Astrocyte (in vitro differentiated cells and primary cell): ENCODE measurements around the gene ELP4. TPM values are rescaled to one million over a fixed set of nuclear protein-coding genes. Genes with fewer than 3 reads are reported as not detected.
A peak's percentile ranks its signal among the peaks of the same experiment; 100 is the strongest.

ENCODE experiments used
- DNase-seq: peaks from one replicate; pipeline ENCODE4 v3.0.0-alpha.2; 2010; ENCODE audit warnings: low read depth
- FAIRE-seq: peaks from 2 replicates; lab custom pipeline; 2011; peaks lifted over from hg19 to GRCh38; lab: Jason Lieb, UNC
- H2AFZ ChIP-seq: 2 replicates; pipeline ENCODE4 v1.6.0; 2012; ENCODE audit warnings: low read depth, low read length, inconsistent platforms
- H3K27ac ChIP-seq: 2 replicates; pipeline ENCODE4 v1.5.1; 2011; ENCODE audit warnings: low read depth, low read length, inconsistent platforms
- H3K27me3 ChIP-seq: 2 replicates; pipeline ENCODE4 v1.6.0; 2011; ENCODE audit warnings: low read length, inconsistent platforms; ENCODE audit not compliant: insufficient read depth
- H3K36me3 ChIP-seq: 2 replicates; pipeline ENCODE4 v1.5.1; 2011; ENCODE audit warnings: low read length, inconsistent platforms; ENCODE audit not compliant: insufficient read depth
- H3K4me1 ChIP-seq: 2 replicates; pipeline ENCODE4 v1.5.1; 2011; ENCODE audit warnings: low read length, inconsistent platforms; ENCODE audit not compliant: insufficient read depth
- H3K4me2 ChIP-seq: 2 replicates; pipeline ENCODE4 v1.6.0; 2012; ENCODE audit warnings: low read length, inconsistent platforms
- H3K4me3 ChIP-seq: 2 replicates; pipeline ENCODE4 v1.5.1; 2011; ENCODE audit warnings: low read depth, mild to moderate bottlenecking, low read length, inconsistent platforms; ENCODE audit not compliant: insufficient read depth
- H3K79me2 ChIP-seq: 2 replicates; pipeline ENCODE4 v1.6.0; 2012; ENCODE audit warnings: mild to moderate bottlenecking, low read length, inconsistent platforms; ENCODE audit not compliant: insufficient read depth
- H3K9ac ChIP-seq: 2 replicates; pipeline ENCODE4 v1.6.0; 2012; ENCODE audit warnings: mild to moderate bottlenecking, low read length, inconsistent platforms
- H3K9me3 ChIP-seq: 2 replicates; pipeline ENCODE4 v1.5.1; 2012; ENCODE audit warnings: low read depth, mild to moderate bottlenecking, low read length, inconsistent platforms; ENCODE audit not compliant: insufficient read depth
- H4K20me1 ChIP-seq: 2 replicates; pipeline ENCODE4 v1.6.0; 2012; ENCODE audit warnings: low read length, inconsistent platforms; ENCODE audit not compliant: insufficient read depth
- H3K27ac Mint-ChIP-seq: one replicate; pipeline ENCODE4 v1.8.0; 2021; ENCODE audit warnings: mild to moderate bottlenecking, mixed read lengths; ENCODE audit not compliant: unreplicated experiment
- H3K27me3 Mint-ChIP-seq: one replicate; pipeline ENCODE4 v1.8.0; 2021; ENCODE audit warnings: low read depth, mixed read lengths; ENCODE audit not compliant: unreplicated experiment
- H3K36me3 Mint-ChIP-seq: one replicate; pipeline ENCODE4 v1.8.0; 2021; ENCODE audit warnings: low read depth, mixed read lengths; ENCODE audit not compliant: unreplicated experiment
- H3K4me1 Mint-ChIP-seq: one replicate; pipeline ENCODE4 v1.8.0; 2021; ENCODE audit warnings: low read depth, mixed read lengths; ENCODE audit not compliant: unreplicated experiment
- H3K4me3 Mint-ChIP-seq: one replicate; pipeline ENCODE4 v1.8.0; 2021; ENCODE audit warnings: mild to moderate bottlenecking, moderate library complexity, mixed read lengths; ENCODE audit not compliant: unreplicated experiment
- H3K9me3 Mint-ChIP-seq: one replicate; pipeline ENCODE4 v1.8.0; 2021; ENCODE audit warnings: mild to moderate bottlenecking, mixed read lengths; ENCODE audit not compliant: unreplicated experiment
- CTCF ChIP-seq: IDR thresholded peaks from 2 replicates; pipeline ENCODE4 v1.5.1; 2011; ENCODE audit warnings: low read depth, mild to moderate bottlenecking, inconsistent platforms, low read length, moderate library complexity; ENCODE audit not compliant: insufficient read depth
- EZH2 ChIP-seq: IDR thresholded peaks from 2 replicates; pipeline ENCODE4 v1.6.1; 2012; ENCODE audit warnings: mild to moderate bottlenecking, low read length, inconsistent platforms; ENCODE audit not compliant: insufficient read depth
- total RNA-seq: library from RNA; stranded (reverse); gene quantifications from 2 replicates; pipeline ENCODE4 v1.2.1, GENCODE V29; 2021

ELP4 gene
- total RNA-seq, 1 donor from 2014 or later: 12.9 TPM

GRCh38 chr11:31805629-31806185 lies 296.1 kb downstream of the ELP4 start:
- Mint-ChIP-seq H3K36me3 (peaks cover 13% of the 10 kb centered on the region), H3K9me3 (peaks cover 42% of the 10 kb centered on the region), H3K4me3 (no peak overlapping the region), H3K27me3 (peaks cover 82% of the 10 kb centered on the region), H3K27ac (no peak overlapping the region), H3K4me1 (no peaks in the 10 kb centered on the region)
- H3K79me2 ChIP-seq: peaks cover 98% of the 10 kb centered on the region
- peaks cover 22% of the 10 kb centered on the region for H3K4me1 ChIP-seq
- H3K9me3 ChIP-seq: no peaks in the 10 kb centered on the region
- H3K36me3 ChIP-seq: peaks cover 2% of the 10 kb centered on the region
- H4K20me1 ChIP-seq: peaks cover 27% of the 10 kb centered on the region
- FAIRE-seq: no peak
- no peak overlapping the region for H2AFZ ChIP-seq
- H3K4me3 ChIP-seq: peak overlapping the region; percentile 47
- peak overlapping the region; percentile 50 for H3K27ac ChIP-seq
- DNase-seq: peak; percentile 70
- H3K27me3 ChIP-seq: peaks cover 61% of the 10 kb centered on the region
- peak overlapping the region; percentile 92 for H3K9ac ChIP-seq
- peak overlapping the region; percentile 99 for H3K4me2 ChIP-seq
- TF ChIP-seq EZH2 (peak; percentile 16), CTCF (no peak)

GRCh38 chr11:31806186-31806927 lies 296.8 kb downstream of the ELP4 start:
- H3K27me3 Mint-ChIP-seq: peaks cover 80% of the 10 kb centered on the region
- Histone ChIP-seq H3K27ac (peak overlapping the region; percentile 50), H3K4me1 (peaks cover 22% of the 10 kb centered on the region), H3K79me2 (peaks cover 93% of the 10 kb centered on the region), H3K36me3 (peaks cover 2% of the 10 kb centered on the region), H3K9me3 (no peaks in the 10 kb centered on the region), H4K20me1 (peaks cover 28% of the 10 kb centered on the region), H2AFZ (no peak overlapping the region), H3K9ac (peak overlapping the region; percentile 92), H3K4me3 (peak overlapping the region; percentile 70), H3K27me3 (peaks cover 59% of the 10 kb centered on the region), H3K4me2 (peak overlapping the region; percentile 99)
- FAIRE-seq (no peak), DNase-seq (peak; percentile 3)
- no peak overlapping the region for H3K27ac Mint-ChIP-seq
- TF ChIP-seq CTCF: no peak
- peak; percentile 50 for TF ChIP-seq EZH2
- no peak overlapping the region for H3K4me3 Mint-ChIP-seq
- peaks cover 12% of the 10 kb centered on the region for H3K36me3 Mint-ChIP-seq
- H3K9me3 Mint-ChIP-seq: peaks cover 36% of the 10 kb centered on the region
- no peaks in the 10 kb centered on the region for H3K4me1 Mint-ChIP-seq
